Neural progenitor cell (in vitro differentiated cells): ENCODE measurements around the gene ESRRA. TPM values are rescaled to one million over a fixed set of nuclear protein-coding genes. Genes with fewer than 3 reads are reported as not detected.

Source experiments
- DNase-seq: peaks from one replicate; pipeline ENCODE4 v3.0.0-alpha.2; 2016; ENCODE audit warnings: low spot score
- H2AFZ ChIP-seq: fragments of 200-600 bp; sonication (generic); replicated peaks from 2 replicates; pipeline ENCODE4 v1.6.1; 2016; ENCODE audit warnings: antibody characterized with exemption
- H3F3A ChIP-seq: fragments of 200-600 bp; sonication (generic); 2 replicates; pipeline ENCODE4 v1.6.1; 2016; ENCODE audit warnings: antibody characterized with exemption, low read depth
- H3K27ac ChIP-seq: fragments of 200-600 bp; sonication (generic); 2 replicates; pipeline ENCODE4 v1.5.1; 2016; ENCODE audit warnings: mild to moderate bottlenecking
- H3K27me3 ChIP-seq: fragments of 200-600 bp; sonication (generic); 2 replicates; pipeline ENCODE4 v1.6.1; 2016; ENCODE audit warnings: mild to moderate bottlenecking, moderate library complexity
- H3K36me3 ChIP-seq: fragments of 200-600 bp; sonication (generic); 2 replicates; pipeline ENCODE4 v1.5.1; 2016
- H3K4me1 ChIP-seq: fragments of 200-600 bp; sonication (generic); 2 replicates; pipeline ENCODE4 v1.6.1; 2016; ENCODE audit warnings: mixed run types
- H3K4me2 ChIP-seq: fragments of 200-600 bp; sonication (generic); 2 replicates; pipeline ENCODE4 v1.6.1; 2016
- H3K4me3 ChIP-seq: fragments of 200-600 bp; sonication (generic); 2 replicates; pipeline ENCODE4 v1.5.1; 2016
- H3K79me2 ChIP-seq: fragments of 200-600 bp; sonication (generic); 2 replicates; pipeline ENCODE4 v1.6.1; 2016; ENCODE audit warnings: low read depth
- H3K9ac ChIP-seq: fragments of 200-600 bp; sonication (generic); 2 replicates; pipeline ENCODE4 v1.6.1; 2016
- H3K9me3 ChIP-seq: fragments of 200-600 bp; sonication (generic); 2 replicates; pipeline ENCODE4 v1.5.1; 2016; ENCODE audit warnings: low read depth
- H4K20me1 ChIP-seq: fragments of 200-600 bp; sonication (generic); 2 replicates; pipeline ENCODE4 v1.6.1; 2016; ENCODE audit warnings: low read depth
- H3K27ac Mint-ChIP-seq: 3 replicates; pipeline ENCODE4 v1.8.0; 2021; ENCODE audit warnings: mixed read lengths
- H3K27me3 Mint-ChIP-seq: 2 replicates; pipeline ENCODE4 v1.8.0; 2022; ENCODE audit warnings: low read depth, mild to moderate bottlenecking, inconsistent platforms, moderate library complexity, mixed read lengths; ENCODE audit not compliant: insufficient read depth
- H3K36me3 Mint-ChIP-seq: 3 replicates; pipeline ENCODE4 v1.8.0; 2021; ENCODE audit warnings: mixed read lengths
- H3K4me1 Mint-ChIP-seq: 3 replicates; pipeline ENCODE4 v1.8.0; 2021; ENCODE audit warnings: mixed read lengths
- H3K4me3 Mint-ChIP-seq: 3 replicates; pipeline ENCODE4 v1.8.0; 2021; ENCODE audit warnings: mild to moderate bottlenecking, moderate library complexity, mixed read lengths
- H3K9me3 Mint-ChIP-seq: 3 replicates; pipeline ENCODE4 v1.8.0; 2020; ENCODE audit warnings: mixed read lengths
- EZH2 ChIP-seq: fragments of 200-600 bp; sonication (generic); IDR thresholded peaks from 2 replicates; pipeline ENCODE4 v1.6.1; 2017; ENCODE audit warnings: antibody characterized with exemption, mild to moderate bottlenecking, moderate library complexity
- EZH2phosphoT487 ChIP-seq: fragments of 200-600 bp; sonication (generic); IDR thresholded peaks from 2 replicates; pipeline ENCODE4 v1.6.1; 2017; ENCODE audit warnings: antibody characterized with exemption
- total RNA-seq: library from RNA; depleted of rRNA; stranded (reverse); fragments of >200 nt; gene quantifications from 2 replicates; pipeline ENCODE4 v1.2.3, GENCODE V29; 2015; ENCODE audit warnings: low replicate concordance
- TF ChIP-seq, protein P1 (sequence below): fragments of 200-600 bp; sonication (generic); IDR thresholded peaks from 2 replicates; pipeline ENCODE4 v1.5.1; 2017; ENCODE audit warnings: antibody characterized with exemption, mild to moderate bottlenecking

The ESRRA gene
- total RNA-seq, 1 donor from 2014 or later, result 5.5 TPM

- H3K9me3 ChIP-seq, result no peaks in the 10 kb centered on the region
- no peaks in the 10 kb centered on the region for H3F3A ChIP-seq
- peak overlapping the region; percentile 51 for H3K4me3 Mint-ChIP-seq
- H3K9ac ChIP-seq, result no peak overlapping the region
- no peak overlapping the region for H3K27ac ChIP-seq
- H3K27me3 Mint-ChIP-seq, result peaks cover 10% of the 10 kb centered on the region
- no peaks in the 10 kb centered on the region for H3K79me2 ChIP-seq
- H3K27ac Mint-ChIP-seq, result no peak overlapping the region
- no peaks in the 10 kb centered on the region for H3K36me3 ChIP-seq
- H3K4me1 ChIP-seq, result no peaks in the 10 kb centered on the region
- H2AFZ ChIP-seq, result no peak overlapping the region
- peaks cover 4% of the 10 kb centered on the region for H4K20me1 ChIP-seq
- H3K27me3 ChIP-seq, result no peaks in the 10 kb centered on the region
- peaks cover 20% of the 10 kb centered on the region for H3K36me3 Mint-ChIP-seq
- no peak overlapping the region for H3K4me3 ChIP-seq
- TF ChIP-seq EZH2, result no peak
- TF ChIP-seq EZH2phosphoT487, result no peak
- TF ChIP-seq, protein P1, sequence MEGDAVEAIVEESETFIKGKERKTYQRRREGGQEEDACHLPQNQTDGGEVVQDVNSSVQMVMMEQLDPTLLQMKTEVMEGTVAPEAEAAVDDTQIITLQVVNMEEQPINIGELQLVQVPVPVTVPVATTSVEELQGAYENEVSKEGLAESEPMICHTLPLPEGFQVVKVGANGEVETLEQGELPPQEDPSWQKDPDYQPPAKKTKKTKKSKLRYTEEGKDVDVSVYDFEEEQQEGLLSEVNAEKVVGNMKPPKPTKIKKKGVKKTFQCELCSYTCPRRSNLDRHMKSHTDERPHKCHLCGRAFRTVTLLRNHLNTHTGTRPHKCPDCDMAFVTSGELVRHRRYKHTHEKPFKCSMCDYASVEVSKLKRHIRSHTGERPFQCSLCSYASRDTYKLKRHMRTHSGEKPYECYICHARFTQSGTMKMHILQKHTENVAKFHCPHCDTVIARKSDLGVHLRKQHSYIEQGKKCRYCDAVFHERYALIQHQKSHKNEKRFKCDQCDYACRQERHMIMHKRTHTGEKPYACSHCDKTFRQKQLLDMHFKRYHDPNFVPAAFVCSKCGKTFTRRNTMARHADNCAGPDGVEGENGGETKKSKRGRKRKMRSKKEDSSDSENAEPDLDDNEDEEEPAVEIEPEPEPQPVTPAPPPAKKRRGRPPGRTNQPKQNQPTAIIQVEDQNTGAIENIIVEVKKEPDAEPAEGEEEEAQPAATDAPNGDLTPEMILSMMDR, result no peak
- H3K4me2 ChIP-seq, result no peak overlapping the region
- no peaks in the 10 kb centered on the region for H3K9me3 Mint-ChIP-seq
- DNase-seq, result no peak
- peaks cover 3% of the 10 kb centered on the region for H3K4me1 Mint-ChIP-seq
Observed at GRCh38 chr11:64258946-64259532, 46.3 kb upstream of the ESRRA start.

GRCh38 chr11:64259533-64260067 lies 45.7 kb upstream of the ESRRA start:
- no peaks in the 10 kb centered on the region for H3K79me2 ChIP-seq
- no peaks in the 10 kb centered on the region for H3F3A ChIP-seq
- no peaks in the 10 kb centered on the region for H3K9me3 ChIP-seq
- DNase-seq, result no peak
- no peaks in the 10 kb centered on the region for H3K36me3 ChIP-seq
- H3K27me3 ChIP-seq, result no peaks in the 10 kb centered on the region
- no peaks in the 10 kb centered on the region for H3K9me3 Mint-ChIP-seq
- H3K27ac Mint-ChIP-seq, result no peak overlapping the region
- no peak overlapping the region for H3K4me2 ChIP-seq
- H3K27me3 Mint-ChIP-seq, result peaks cover 10% of the 10 kb centered on the region
- peaks cover 19% of the 10 kb centered on the region for H3K36me3 Mint-ChIP-seq
- no peak overlapping the region for H3K27ac ChIP-seq
- TF ChIP-seq EZH2phosphoT487, result no peak
- TF ChIP-seq EZH2, result no peak
- TF ChIP-seq, protein P1, result no peak
- peaks cover 3% of the 10 kb centered on the region for H3K4me1 Mint-ChIP-seq
- H3K4me3 Mint-ChIP-seq, result peak overlapping the region; percentile 51
- no peaks in the 10 kb centered on the region for H4K20me1 ChIP-seq
- no peaks in the 10 kb centered on the region for H3K4me1 ChIP-seq
- no peak overlapping the region for H3K9ac ChIP-seq
- no peak overlapping the region for H2AFZ ChIP-seq
- H3K4me3 ChIP-seq, result no peak overlapping the region

- H4K20me1 ChIP-seq, result no peaks in the 10 kb centered on the region
- H3F3A ChIP-seq, result no peaks in the 10 kb centered on the region
- no peaks in the 10 kb centered on the region for H3K36me3 ChIP-seq
- H3K4me2 ChIP-seq, result no peak overlapping the region
- no peak overlapping the region for H3K27ac ChIP-seq
- H3K9me3 ChIP-seq, result no peaks in the 10 kb centered on the region
- H3K27ac Mint-ChIP-seq, result no peak overlapping the region
- H3K79me2 ChIP-seq, result no peaks in the 10 kb centered on the region
- peaks cover 3% of the 10 kb centered on the region for H3K4me1 Mint-ChIP-seq
- H3K4me3 Mint-ChIP-seq, result no peak overlapping the region
- TF ChIP-seq EZH2 (no peak), EZH2phosphoT487 (no peak)
- TF ChIP-seq, protein P1, result no peak
- H3K4me3 ChIP-seq, result no peak overlapping the region
- H3K27me3 Mint-ChIP-seq, result peaks cover 10% of the 10 kb centered on the region
- H3K36me3 Mint-ChIP-seq, result peaks cover 19% of the 10 kb centered on the region
- H2AFZ ChIP-seq, result no peak overlapping the region
- DNase-seq, result no peak
- H3K4me1 ChIP-seq, result no peaks in the 10 kb centered on the region
- H3K9me3 Mint-ChIP-seq, result no peaks in the 10 kb centered on the region
- no peak overlapping the region for H3K9ac ChIP-seq
- no peaks in the 10 kb centered on the region for H3K27me3 ChIP-seq
Observed at GRCh38 chr11:64260147-64260708, 45.1 kb upstream of the ESRRA start.
